ENCODE data around the gene CYP4X1. TPM values are rescaled to one million over a fixed set of nuclear protein-coding genes. Genes with fewer than 3 reads are reported as not detected.
A peak's percentile ranks its signal among the peaks of the same experiment; 100 is the strongest.
"Not testable (repeated sequence)": the region's sequence is repeated elsewhere in the genome, so short reads cannot be mapped to it uniquely, and the experiment has no call there.

Gene CYP4X1, protein sequence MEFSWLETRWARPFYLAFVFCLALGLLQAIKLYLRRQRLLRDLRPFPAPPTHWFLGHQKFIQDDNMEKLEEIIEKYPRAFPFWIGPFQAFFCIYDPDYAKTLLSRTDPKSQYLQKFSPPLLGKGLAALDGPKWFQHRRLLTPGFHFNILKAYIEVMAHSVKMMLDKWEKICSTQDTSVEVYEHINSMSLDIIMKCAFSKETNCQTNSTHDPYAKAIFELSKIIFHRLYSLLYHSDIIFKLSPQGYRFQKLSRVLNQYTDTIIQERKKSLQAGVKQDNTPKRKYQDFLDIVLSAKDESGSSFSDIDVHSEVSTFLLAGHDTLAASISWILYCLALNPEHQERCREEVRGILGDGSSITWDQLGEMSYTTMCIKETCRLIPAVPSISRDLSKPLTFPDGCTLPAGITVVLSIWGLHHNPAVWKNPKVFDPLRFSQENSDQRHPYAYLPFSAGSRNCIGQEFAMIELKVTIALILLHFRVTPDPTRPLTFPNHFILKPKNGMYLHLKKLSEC
- total RNA-seq: 10 to 100 TPM in 1 of 4 donors, 1 to 10 TPM in 3; 3.0 to 11.2 (median 4.1) TPM

DNA sequence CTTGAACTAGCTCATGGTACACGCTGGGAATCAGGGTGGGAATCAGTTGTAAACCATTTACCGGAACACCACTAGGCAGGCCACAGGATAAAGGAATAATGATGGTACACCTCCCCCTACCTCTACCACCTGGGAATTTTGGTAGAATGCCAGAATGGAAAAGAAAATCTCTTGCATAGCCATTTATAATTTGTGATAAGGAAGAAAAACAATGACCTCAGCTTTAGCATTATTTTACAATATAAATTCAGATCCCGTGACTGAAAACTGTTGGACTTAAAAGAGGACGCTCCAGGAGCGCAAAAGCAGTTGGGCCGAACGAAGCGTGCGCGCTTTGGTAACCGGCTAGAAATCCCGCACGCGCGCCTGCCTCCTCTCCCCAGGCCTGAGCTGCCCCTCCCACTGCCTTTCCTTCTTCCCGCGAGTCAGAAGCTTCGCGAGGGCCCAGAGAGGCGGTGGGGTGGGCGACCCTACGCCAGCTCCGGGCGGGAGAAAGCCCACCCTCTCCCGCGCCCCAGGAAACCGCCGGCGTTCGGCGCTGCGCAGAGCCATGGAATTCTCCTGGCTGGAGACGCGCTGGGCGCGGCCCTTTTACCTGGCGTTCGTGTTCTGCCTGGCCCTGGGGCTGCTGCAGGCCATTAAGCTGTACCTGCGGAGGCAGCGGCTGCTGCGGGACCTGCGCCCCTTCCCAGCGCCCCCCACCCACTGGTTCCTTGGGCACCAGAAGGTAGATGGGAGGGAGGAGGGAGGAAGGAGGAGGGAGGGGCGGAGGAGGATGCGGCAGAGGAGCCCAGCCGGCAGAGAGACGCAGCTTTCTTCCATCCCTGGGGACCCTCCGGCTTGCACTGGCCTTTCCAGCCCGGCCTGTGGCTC, at the start of gene CYP4X1:
Gene CYP4X1 (plus strand): TSS at position 402 of the 873 bp plus-strand sequence. CDS start 149 bp downstream, at position 551.
- peak; percentile 86 for DNase-seq (ENCODE audit: extremely low spot score)
- Histone ChIP-seq H3K4me1 (peaks cover 0 to 15% (median 12%) of the 10 kb centered on the region in 4 donors), H3K9me3 (no peaks in the 10 kb centered on the region), H3K4me3 (peak within 1 kb of the TSS; percentile 40 to 50 (median 43)), H3K27ac (replicated peaks in 1 of 4) (peak within 1 kb of the TSS in 3 of 4 donors; percentile 35 to 63 (median 50)), H3K27me3 (peaks cover 0 to 43% (median 8%) of the 10 kb centered on the region in 4 donors), H3K36me3 (no peaks in the 10 kb centered on the region)
- TF ChIP-seq EP300 (IDR thresholded peaks at IDR 0.05): no peak
- no peak for TF ChIP-seq POLR2AphosphoS5 (IDR thresholded peaks at IDR 0.05)
- no peak for TF ChIP-seq CTCF (IDR thresholded peaks at IDR 0.05)
- no peak for TF ChIP-seq POLR2A (IDR thresholded peaks at IDR 0.05; ENCODE audit: low read depth)
- WGBS: 2% methylated on average over 40 of the region's 49 CpGs
- intact Hi-C loops (cut with DNase I): no loop called here

DNA sequence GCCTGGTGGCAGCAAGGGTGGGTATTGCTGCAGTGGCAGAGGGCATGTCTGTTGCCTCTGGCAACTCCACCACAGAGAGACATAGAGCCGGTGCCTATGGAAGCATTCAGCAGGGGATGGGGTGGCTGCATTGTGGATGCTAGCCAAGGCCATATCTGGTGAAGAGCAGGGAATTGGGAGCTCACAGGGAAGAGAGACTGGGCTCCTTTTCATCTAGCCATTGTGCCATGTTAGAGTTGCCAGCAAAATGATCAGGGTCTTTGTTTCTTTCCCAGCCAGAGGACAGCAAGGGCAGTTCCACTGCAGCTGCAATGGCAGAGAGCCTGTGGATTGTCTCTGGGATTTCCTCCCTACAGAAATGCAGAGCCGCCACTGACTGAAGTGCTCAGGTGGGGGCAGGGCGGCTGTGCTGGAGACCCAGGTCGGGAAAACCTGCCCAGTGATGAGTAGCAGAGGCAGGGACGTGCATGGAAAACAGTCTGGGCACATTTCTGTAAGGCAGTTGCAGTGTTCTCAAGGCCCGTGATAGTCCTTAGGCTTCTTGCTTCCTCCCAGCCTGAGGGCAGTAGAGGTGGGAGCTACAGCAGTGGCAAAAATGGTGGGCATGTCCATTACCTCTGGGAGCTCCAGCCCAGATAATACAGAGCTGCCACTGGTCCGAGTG, 40.2 kb upstream of the CYP4X1 start:
- H3K27me3 ChIP-seq: peaks cover 0 to 27% (median 0%) of the 10 kb centered on the region in 4 donors
- no peak for TF ChIP-seq POLR2AphosphoS5 (IDR thresholded peaks at IDR 0.05)
- no peak for TF ChIP-seq EP300 (IDR thresholded peaks at IDR 0.05)
- no peak for TF ChIP-seq POLR2A (IDR thresholded peaks at IDR 0.05; ENCODE audit: low read depth)
- no peak for TF ChIP-seq CTCF (IDR thresholded peaks at IDR 0.05)
- H3K4me3 ChIP-seq: no peak overlapping the region
- no peak for DNase-seq (ENCODE audit: extremely low spot score)
- no peaks in the 10 kb centered on the region for H3K4me1 ChIP-seq
- WGBS: 36% methylated on average over 6 of the region's 7 CpGs
- H3K27ac ChIP-seq (replicated peaks in 1 of 4): no peak overlapping the region
- H3K9me3 ChIP-seq: peaks cover 0 to 15% (median 8%) of the 10 kb centered on the region in 4 donors
- H3K36me3 ChIP-seq: no peaks in the 10 kb centered on the region
- intact Hi-C loops (cut with DNase I): no loop called here

DNA sequence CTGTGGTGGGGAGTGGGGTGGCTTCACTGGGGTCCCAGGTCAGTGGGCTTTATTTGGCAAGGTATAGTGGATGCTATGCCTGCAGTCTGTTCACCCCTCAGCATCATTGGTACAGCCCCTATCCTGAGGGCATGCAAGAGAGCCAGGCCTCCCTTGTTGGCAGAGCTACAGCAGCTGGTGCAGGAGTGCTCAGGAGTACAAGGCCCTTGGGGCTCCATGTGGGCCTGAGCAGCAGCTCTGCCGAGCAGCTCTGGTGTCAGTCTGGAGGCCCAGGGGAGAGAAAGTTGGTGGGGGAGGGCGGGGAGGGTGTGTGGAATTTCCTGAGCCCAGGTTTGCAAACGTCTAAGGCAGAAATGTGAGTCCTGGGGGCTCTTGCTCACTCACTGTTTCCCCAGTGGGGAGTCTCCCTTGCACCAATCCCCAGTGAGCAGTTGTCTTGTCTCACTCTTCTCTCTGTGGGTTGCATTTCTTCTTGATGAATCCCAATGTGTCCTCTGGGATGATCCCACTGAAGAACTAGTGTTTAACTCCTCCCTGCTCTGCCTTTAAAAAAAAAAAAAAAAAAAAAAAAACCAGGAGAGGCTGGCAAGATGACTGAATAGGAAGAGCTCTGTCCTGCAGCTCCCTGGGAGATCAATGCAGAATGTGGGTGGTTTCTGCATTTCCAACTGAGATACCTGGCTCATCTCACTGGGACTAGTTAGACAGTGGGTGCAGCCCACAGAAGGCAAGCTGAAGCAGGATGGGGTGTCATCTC, 39.5 kb upstream of the CYP4X1 start:
- H3K27me3 ChIP-seq: peaks cover 0 to 27% (median 0%) of the 10 kb centered on the region in 4 donors
- no peak overlapping the region for H3K4me3 ChIP-seq
- DNase-seq (ENCODE audit: extremely low spot score): no peak
- no peaks in the 10 kb centered on the region for H3K36me3 ChIP-seq
- 9% methylated on average over 1 of the region's 3 CpGs for WGBS
- TF ChIP-seq POLR2A (IDR thresholded peaks at IDR 0.05; ENCODE audit: low read depth) (no peak), POLR2AphosphoS5 (IDR thresholded peaks at IDR 0.05) (no peak), EP300 (IDR thresholded peaks at IDR 0.05) (no peak)
- H3K9me3 ChIP-seq: peaks cover 0 to 15% (median 8%) of the 10 kb centered on the region in 4 donors
- H3K27ac ChIP-seq (replicated peaks in 1 of 4): no peak overlapping the region
- no peaks in the 10 kb centered on the region for H3K4me1 ChIP-seq
- intact Hi-C loops (cut with DNase I): no loop called here

GRCh38 chr1:46990541-46990940, 32.9 kb upstream of the CYP4X1 start:
- DNase-seq (ENCODE audit: extremely low spot score); intact Hi-C loops (cut with DNase I); H3K27ac ChIP-seq (replicated peaks in 1 of 4); H3K4me3 ChIP-seq; H3K27me3 ChIP-seq; H3K4me1 ChIP-seq; H3K36me3 ChIP-seq: not testable (repeated sequence)
- 91% methylated on average over 2 of the region's 2 CpGs for WGBS
- peaks cover 0 to 16% (median 4%) of the 10 kb centered on the region in 4 donors for H3K9me3 ChIP-seq

All from esophagus muscularis mucosa (tissue), 4 donors.